Measurements from ENCODE around the gene SKAP2.

Gene SKAP2

GRCh38 chr7:26624839-26625238 is 239.6 kb downstream of the SKAP2 start:
- DNase-seq, result no peak
- no peaks in the 10 kb centered on the region for H3K9me3 ChIP-seq (ENCODE audit: severe bottlenecking)
- TF ChIP-seq CTCF (IDR thresholded peaks at IDR 0.05; ENCODE audit: low read depth, low read length), result no peak

GRCh38 chr7:26624431-26624830 is 240.0 kb downstream of the SKAP2 start:
- no peak overlapping the region for H3K27ac ChIP-seq

More at GRCh38 chr7:26624839-26625238, 239.6 kb downstream of the SKAP2 start:
- H3K27ac ChIP-seq, result no peak overlapping the region
- H3K4me3 ChIP-seq (ENCODE audit: low read depth, low read length), result no peak overlapping the region
- H3K27me3 ChIP-seq (ENCODE audit: insufficient read depth, low read depth, severe bottlenecking), result no peaks in the 10 kb centered on the region
- H3K36me3 ChIP-seq, result no peaks in the 10 kb centered on the region

GRCh38 chr7:26620352-26620751 is 244.0 kb downstream of the SKAP2 start:
- no peaks in the 10 kb centered on the region for H3K36me3 ChIP-seq
- H3K9me3 ChIP-seq (ENCODE audit: severe bottlenecking), result no peaks in the 10 kb centered on the region
- DNase-seq, result peak; percentile 44
- H3K4me3 ChIP-seq (ENCODE audit: low read depth, low read length), result no peak overlapping the region
- peak; percentile 34 for TF ChIP-seq CTCF (IDR thresholded peaks at IDR 0.05; ENCODE audit: low read depth, low read length)
- H3K27ac ChIP-seq, result no peak overlapping the region
- no peaks in the 10 kb centered on the region for H3K27me3 ChIP-seq (ENCODE audit: insufficient read depth, low read depth, severe bottlenecking)

More at GRCh38 chr7:26624431-26624830, 240.0 kb downstream of the SKAP2 start:
- DNase-seq, result no peak
- Histone ChIP-seq H3K9me3 (ENCODE audit: severe bottlenecking) (no peaks in the 10 kb centered on the region), H3K36me3 (no peaks in the 10 kb centered on the region), H3K27me3 (ENCODE audit: insufficient read depth, low read depth, severe bottlenecking) (no peaks in the 10 kb centered on the region), H3K4me3 (ENCODE audit: low read depth, low read length) (no peak overlapping the region)
- TF ChIP-seq CTCF (IDR thresholded peaks at IDR 0.05; ENCODE audit: low read depth, low read length), result no peak

GRCh38 chr7:26619348-26619984 is 244.9 kb downstream of the SKAP2 start:
- no peaks in the 10 kb centered on the region for H3K9me3 ChIP-seq (ENCODE audit: severe bottlenecking)
- H3K27ac ChIP-seq, result no peak overlapping the region
- H3K4me3 ChIP-seq (ENCODE audit: low read depth, low read length), result no peak overlapping the region
- H3K27me3 ChIP-seq (ENCODE audit: insufficient read depth, low read depth, severe bottlenecking), result no peaks in the 10 kb centered on the region
- H3K36me3 ChIP-seq, result no peaks in the 10 kb centered on the region
- no peak for DNase-seq
- TF ChIP-seq CTCF (IDR thresholded peaks at IDR 0.05; ENCODE audit: low read depth, low read length), result no peak

- peak; percentile 22 for DNase-seq
- Histone ChIP-seq H3K9me3 (ENCODE audit: severe bottlenecking) (no peaks in the 10 kb centered on the region), H3K27ac (peak overlapping the region; percentile 78), H3K4me3 (ENCODE audit: low read depth, low read length) (no peak overlapping the region), H3K36me3 (no peaks in the 10 kb centered on the region), H3K27me3 (ENCODE audit: insufficient read depth, low read depth, severe bottlenecking) (no peaks in the 10 kb centered on the region)
- TF ChIP-seq CTCF (IDR thresholded peaks at IDR 0.05; ENCODE audit: low read depth, low read length), result no peak
These were observed 245.5 kb downstream of the SKAP2 start for GRCh38 chr7:26618898-26619297.

DNA sequence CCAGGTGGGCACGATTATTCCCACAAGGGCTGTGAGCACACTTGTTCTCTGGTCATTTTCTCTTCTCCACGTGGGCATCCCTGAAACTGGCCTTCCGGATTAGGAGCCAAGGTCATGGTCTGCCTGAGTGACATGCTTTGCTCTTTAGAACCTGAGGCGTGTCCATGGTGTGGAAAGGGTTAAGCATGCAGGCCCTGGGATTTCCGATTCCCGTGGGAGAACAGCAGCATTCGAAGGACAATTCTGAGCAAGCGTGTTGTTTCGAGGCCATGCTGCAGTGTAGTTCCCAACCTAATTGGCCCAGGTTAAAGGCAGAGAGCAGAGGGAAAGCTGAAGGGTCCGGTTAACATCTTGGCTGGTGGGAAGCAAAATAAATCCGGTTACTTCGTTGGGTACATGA is 245.9 kb downstream of the SKAP2 start:
- H3K27ac ChIP-seq, result peak overlapping the region; percentile 78
- H3K36me3 ChIP-seq, result no peaks in the 10 kb centered on the region
- H3K9me3 ChIP-seq (ENCODE audit: severe bottlenecking), result no peaks in the 10 kb centered on the region
- H3K27me3 ChIP-seq (ENCODE audit: insufficient read depth, low read depth, severe bottlenecking), result no peaks in the 10 kb centered on the region
- peak; percentile 67 for DNase-seq
- TF ChIP-seq CTCF (IDR thresholded peaks at IDR 0.05; ENCODE audit: low read depth, low read length), result no peak
- peak overlapping the region; percentile 24 for H3K4me3 ChIP-seq (ENCODE audit: low read depth, low read length)

Data from WERI-Rb-1 (cell line).